Memory B cell (primary cell): Measurements from ENCODE around the gene ADM.

ENCODE experiments used
- ATAC-seq: fragments of 150-1000 bp; cut with Tn5 transposase; 2 replicates; pipeline ENCODE4 v1.10.0; 2021; ENCODE audit warnings: low read depth, mild to moderate bottlenecking, moderate library complexity
- DNase-seq, 2 donors: peaks; one replicate each; pipeline ENCODE4 v3.0.0; 2022; ENCODE audit warnings: low spot score in 2 of 2
- H3K27ac Mint-ChIP-seq: one replicate; pipeline ENCODE4 v1.8.0; 2022; ENCODE audit warnings: mild to moderate bottlenecking, moderate library complexity, mixed read lengths
- H3K27me3 Mint-ChIP-seq: one replicate; pipeline ENCODE4 v1.8.0; 2022; ENCODE audit warnings: mixed read lengths
- H3K36me3 Mint-ChIP-seq: one replicate; pipeline ENCODE4 v1.8.0; 2022; ENCODE audit warnings: mild to moderate bottlenecking, mixed read lengths
- H3K4me1 Mint-ChIP-seq: one replicate; pipeline ENCODE4 v1.8.0; 2022; ENCODE audit warnings: mixed read lengths
- H3K4me3 Mint-ChIP-seq: one replicate; pipeline ENCODE4 v1.8.0; 2022; ENCODE audit warnings: mild to moderate bottlenecking, moderate library complexity, mixed read lengths
- H3K9me3 Mint-ChIP-seq: one replicate; pipeline ENCODE4 v1.8.0; 2022; ENCODE audit warnings: mixed read lengths

The ADM gene

GRCh38 chr11:10283991-10284390 lies 20.9 kb upstream of the ADM start:
- DNase-seq (no peak), ATAC-seq (no peak)
- no peaks in the 10 kb centered on the region for H3K36me3 Mint-ChIP-seq
- no peak overlapping the region for H3K4me3 Mint-ChIP-seq
- no peaks in the 10 kb centered on the region for H3K27me3 Mint-ChIP-seq
- no peak overlapping the region for H3K27ac Mint-ChIP-seq
- H3K9me3 Mint-ChIP-seq: no peaks in the 10 kb centered on the region
- H3K4me1 Mint-ChIP-seq: peaks cover 8% of the 10 kb centered on the region

- no peak overlapping the region for H3K27ac Mint-ChIP-seq
Measured at GRCh38 chr11:10285148-10285802, 19.6 kb upstream of the ADM start.

GRCh38 chr11:10287140-10287539 lies 17.7 kb upstream of the ADM start:
- ATAC-seq (no peak), DNase-seq (no peak)
- H3K27me3 Mint-ChIP-seq: no peaks in the 10 kb centered on the region
- peaks cover 2% of the 10 kb centered on the region for H3K36me3 Mint-ChIP-seq
- no peak overlapping the region for H3K27ac Mint-ChIP-seq
- peaks cover 13% of the 10 kb centered on the region for H3K4me1 Mint-ChIP-seq
- H3K9me3 Mint-ChIP-seq: no peaks in the 10 kb centered on the region
- no peak overlapping the region for H3K4me3 Mint-ChIP-seq

More at GRCh38 chr11:10285148-10285802, 19.6 kb upstream of the ADM start:
- peaks cover 2% of the 10 kb centered on the region for H3K36me3 Mint-ChIP-seq
- peaks cover 8% of the 10 kb centered on the region for H3K4me1 Mint-ChIP-seq
- ATAC-seq (peak; percentile 47), DNase-seq (no peak)
- no peaks in the 10 kb centered on the region for H3K9me3 Mint-ChIP-seq
- H3K4me3 Mint-ChIP-seq: no peak overlapping the region
- H3K27me3 Mint-ChIP-seq: no peaks in the 10 kb centered on the region

GRCh38 chr11:10287766-10288715 lies 16.8 kb upstream of the ADM start:
- Mint-ChIP-seq H3K27ac (no peak overlapping the region), H3K27me3 (no peaks in the 10 kb centered on the region), H3K4me3 (no peak overlapping the region), H3K4me1 (peaks cover 18% of the 10 kb centered on the region), H3K9me3 (no peaks in the 10 kb centered on the region), H3K36me3 (peaks cover 2% of the 10 kb centered on the region)
- no peak for ATAC-seq
- DNase-seq: no peak

GRCh38 chr11:10288881-10289764 lies 15.8 kb upstream of the ADM start:
- H3K4me1 Mint-ChIP-seq: peaks cover 21% of the 10 kb centered on the region
- H3K27me3 Mint-ChIP-seq: no peaks in the 10 kb centered on the region
- H3K9me3 Mint-ChIP-seq: no peaks in the 10 kb centered on the region
- peaks cover 2% of the 10 kb centered on the region for H3K36me3 Mint-ChIP-seq
- H3K27ac Mint-ChIP-seq: no peak overlapping the region
- ATAC-seq: no peak
- no peak overlapping the region for H3K4me3 Mint-ChIP-seq
- DNase-seq: no peak

- peaks cover 2% of the 10 kb centered on the region for H3K36me3 Mint-ChIP-seq
- H3K9me3 Mint-ChIP-seq: no peaks in the 10 kb centered on the region
- no peak overlapping the region for H3K4me3 Mint-ChIP-seq
- DNase-seq: no peak
- H3K27ac Mint-ChIP-seq: no peak overlapping the region
- no peak for ATAC-seq
- H3K27me3 Mint-ChIP-seq: peaks cover under 1% of the 10 kb centered on the region
- H3K4me1 Mint-ChIP-seq: peaks cover 23% of the 10 kb centered on the region
Measured at GRCh38 chr11:10289765-10290380, 15.0 kb upstream of the ADM start.

- H3K4me1 Mint-ChIP-seq: peaks cover 24% of the 10 kb centered on the region
- H3K9me3 Mint-ChIP-seq: peaks cover 2% of the 10 kb centered on the region
- H3K27me3 Mint-ChIP-seq: peaks cover 9% of the 10 kb centered on the region
- DNase-seq (no peak), ATAC-seq (no peak)
- no peak overlapping the region for H3K27ac Mint-ChIP-seq
- peaks cover 2% of the 10 kb centered on the region for H3K36me3 Mint-ChIP-seq
- peak overlapping the region; percentile 34 for H3K4me3 Mint-ChIP-seq
Measured at GRCh38 chr11:10291801-10292638, 12.9 kb upstream of the ADM start.

- Mint-ChIP-seq H3K9me3 (peaks cover 2% of the 10 kb centered on the region), H3K36me3 (peaks cover 2% of the 10 kb centered on the region), H3K27ac (peak within 1 kb of the TSS; percentile 54), H3K4me1 (peaks cover 29% of the 10 kb centered on the region), H3K4me3 (peak within 1 kb of the TSS; percentile 83), H3K27me3 (peaks cover 12% of the 10 kb centered on the region)
- peak; percentile 71 to 75 for DNase-seq
- ATAC-seq: peak; percentile 71
Measured at GRCh38 chr11:10293423-10294289, 11.2 kb upstream of the ADM start, which contains the start of gene SBF2. Gene SBF2 (minus strand): TSS chr11:10294219. CDS start chr11:10294069, 150 bp downstream.

GRCh38 chr11:10294290-10294953 lies 10.5 kb upstream of the ADM start:
- Mint-ChIP-seq H3K36me3 (peaks cover 2% of the 10 kb centered on the region), H3K4me1 (peaks cover 30% of the 10 kb centered on the region), H3K4me3 (peak overlapping the region; percentile 83), H3K9me3 (peaks cover 2% of the 10 kb centered on the region), H3K27ac (peak overlapping the region; percentile 54), H3K27me3 (peaks cover 12% of the 10 kb centered on the region)
- DNase-seq: no peak
- no peak for ATAC-seq

GRCh38 chr11:10295064-10295901 lies 9.6 kb upstream of the ADM start:
- Mint-ChIP-seq H3K9me3 (peaks cover 2% of the 10 kb centered on the region), H3K27me3 (peaks cover 12% of the 10 kb centered on the region), H3K36me3 (no peaks in the 10 kb centered on the region), H3K4me3 (peak overlapping the region; percentile 83), H3K27ac (peak overlapping the region; percentile 54), H3K4me1 (peaks cover 30% of the 10 kb centered on the region)
- no peak for DNase-seq
- ATAC-seq: no peak

- no peak for DNase-seq
- H3K4me1 Mint-ChIP-seq: peaks cover 18% of the 10 kb centered on the region
- no peaks in the 10 kb centered on the region for H3K36me3 Mint-ChIP-seq
- H3K4me3 Mint-ChIP-seq: no peak overlapping the region
- H3K27ac Mint-ChIP-seq: no peak overlapping the region
- peaks cover 2% of the 10 kb centered on the region for H3K9me3 Mint-ChIP-seq
- peaks cover 12% of the 10 kb centered on the region for H3K27me3 Mint-ChIP-seq
- peak; percentile 78 for ATAC-seq
Measured at GRCh38 chr11:10298342-10298741, 6.5 kb upstream of the ADM start.
